ENCODE measurements around the gene RPL22.
"Not testable (repeated sequence)": the region's sequence is repeated elsewhere in the genome, so short reads cannot be mapped to it uniquely, and the experiment has no call there.

RPL22 gene

DNA sequence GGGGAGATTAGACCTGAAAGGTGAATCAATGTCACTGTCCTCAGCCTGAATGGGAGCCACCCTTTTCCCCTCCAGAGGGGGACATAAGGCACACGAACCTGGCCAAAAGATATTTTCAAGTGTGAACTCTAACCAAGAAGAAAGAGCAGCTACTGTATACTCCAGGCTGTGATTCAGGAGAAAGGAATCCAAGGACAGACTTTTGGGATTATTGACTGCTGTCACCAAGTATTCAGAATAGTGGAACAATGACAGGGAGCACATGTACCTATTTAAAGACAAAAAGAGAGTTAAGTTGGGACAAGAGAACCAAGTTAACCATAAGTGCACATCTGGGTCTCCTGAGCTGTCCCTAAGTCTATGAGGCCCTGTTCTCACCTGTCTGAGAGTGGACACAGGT lies 34.0 kb upstream of the RPL22 start:
- DNase-seq, result no peak

DNA sequence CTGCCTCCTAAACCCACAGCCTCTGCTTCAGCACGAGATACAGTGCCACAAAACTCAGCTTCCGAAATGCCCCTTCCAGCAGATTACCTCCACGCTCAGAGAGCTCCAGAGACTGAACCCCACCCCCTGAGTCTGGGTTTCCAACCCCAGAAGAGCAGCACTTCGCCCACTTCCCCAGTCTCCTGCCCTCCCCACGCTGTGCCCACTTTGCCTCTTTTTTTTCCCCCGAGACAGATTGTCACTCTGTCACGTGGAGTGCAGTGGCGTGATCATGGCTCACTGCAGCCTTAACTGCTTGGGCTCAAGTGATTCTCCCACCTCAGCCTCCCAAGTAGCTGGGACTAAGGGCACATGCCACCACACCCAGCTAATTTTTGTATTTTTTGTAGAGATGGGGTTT lies 26.3 kb upstream of the RPL22 start:
- no peak for DNase-seq

DNA sequence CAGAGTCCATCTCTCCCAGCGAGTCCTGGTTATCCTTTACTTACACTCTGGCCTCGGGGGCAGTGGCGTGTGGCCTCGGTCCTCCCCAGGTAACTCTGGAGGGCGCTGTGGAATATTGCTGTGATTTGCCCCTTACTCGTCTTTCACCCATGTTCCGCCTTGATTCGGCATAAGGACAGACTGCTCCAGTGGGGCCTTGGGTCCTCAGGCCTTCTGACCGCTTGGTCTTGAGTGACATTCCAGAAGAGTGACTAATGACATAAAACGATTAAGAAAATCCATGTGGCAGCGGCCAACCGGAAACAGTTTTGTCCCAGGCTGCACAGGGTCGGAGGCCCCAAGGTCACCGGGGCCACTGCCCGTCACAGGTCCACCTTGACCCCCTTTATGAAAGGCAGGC lies 25.3 kb upstream of the RPL22 start:
- no peak for DNase-seq

DNA sequence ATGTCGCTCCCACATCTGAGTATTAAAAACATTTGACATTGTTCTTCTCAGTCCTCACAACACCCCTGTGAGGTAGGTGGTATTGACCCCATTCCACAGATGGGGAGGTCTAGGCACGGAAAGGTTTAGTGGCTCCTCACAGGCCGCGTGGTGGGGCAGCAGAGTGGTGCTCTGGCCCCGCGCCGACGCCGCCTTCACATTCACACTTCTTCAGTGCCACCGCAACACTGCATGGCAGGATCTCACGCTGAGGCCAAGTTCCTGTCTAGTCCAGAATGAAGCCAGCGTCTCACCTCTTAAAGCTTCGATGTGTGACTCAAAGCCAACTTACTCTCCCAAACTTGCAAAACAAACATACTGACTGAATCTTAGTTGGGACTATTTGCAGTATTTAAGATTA lies 24.2 kb upstream of the RPL22 start:
- no peak for DNase-seq

DNA sequence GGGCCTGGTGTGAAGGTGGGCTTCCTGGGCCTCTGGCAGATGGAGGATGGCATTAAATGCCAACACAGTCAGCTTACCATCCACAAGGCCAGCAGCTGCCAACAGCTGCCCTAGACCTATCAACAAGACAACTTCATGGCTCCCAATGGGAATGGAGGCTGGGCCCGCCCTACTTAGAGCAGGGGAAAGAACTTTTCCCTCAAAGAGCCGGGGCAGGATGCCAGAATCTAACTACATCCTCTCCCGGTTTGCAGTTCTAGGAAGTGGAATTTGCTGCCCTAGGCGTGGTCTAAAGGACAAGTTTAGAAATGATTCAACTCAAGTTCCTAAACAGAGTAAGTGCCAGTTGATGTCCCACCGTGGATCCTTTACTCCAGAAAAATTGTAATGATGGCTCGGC lies 23.2 kb upstream of the RPL22 start:
- DNase-seq, result no peak

DNA sequence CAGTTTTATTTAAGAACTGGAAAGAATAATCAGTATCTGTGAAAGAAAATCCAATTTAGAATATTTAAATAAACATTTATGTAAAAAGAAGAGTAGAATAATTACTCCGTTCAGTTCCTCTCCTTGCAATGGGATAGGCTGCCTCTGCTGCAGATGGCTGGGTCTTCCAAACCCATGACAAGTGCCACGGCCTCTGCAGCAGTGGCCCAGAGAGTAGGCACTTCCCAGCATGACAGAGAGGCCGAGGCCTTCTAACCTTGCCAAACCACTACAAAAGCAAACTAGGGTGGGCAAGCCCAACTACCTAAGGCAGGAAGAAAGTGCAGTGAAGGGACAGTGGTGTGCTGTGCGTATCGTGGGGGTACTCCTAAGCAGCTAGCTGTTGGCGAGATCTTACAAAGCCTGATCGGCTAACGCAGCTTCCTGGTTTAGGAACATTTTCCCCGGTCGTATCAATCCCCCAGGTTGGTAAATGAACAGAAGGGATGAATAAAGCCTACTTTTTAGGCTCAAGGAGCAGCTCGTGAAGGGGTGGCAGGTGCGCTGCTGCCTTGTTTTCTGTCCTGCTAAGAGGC lies 21.9 kb upstream of the RPL22 start:
- DNase-seq, result no peak

DNA sequence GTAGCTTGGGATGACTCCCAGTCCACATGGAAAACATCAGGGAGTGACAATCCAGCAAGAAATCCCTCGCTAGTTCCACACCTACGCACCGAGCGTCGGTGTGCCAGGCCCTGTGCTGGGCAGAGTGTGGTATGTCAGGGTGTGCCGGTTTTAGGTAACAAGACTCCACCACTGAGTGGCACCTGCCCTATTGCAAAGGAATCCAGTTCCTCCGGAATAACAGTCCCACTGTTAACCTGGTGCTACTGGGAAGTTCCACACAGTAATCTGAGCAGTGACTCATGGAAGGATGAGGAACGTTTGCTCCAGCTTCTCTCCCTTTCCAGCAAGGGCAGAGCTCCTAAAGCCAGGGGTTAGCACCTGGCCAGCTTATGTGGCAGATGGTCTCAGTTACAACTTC lies 20.8 kb upstream of the RPL22 start:
- DNase-seq, result no peak

DNA sequence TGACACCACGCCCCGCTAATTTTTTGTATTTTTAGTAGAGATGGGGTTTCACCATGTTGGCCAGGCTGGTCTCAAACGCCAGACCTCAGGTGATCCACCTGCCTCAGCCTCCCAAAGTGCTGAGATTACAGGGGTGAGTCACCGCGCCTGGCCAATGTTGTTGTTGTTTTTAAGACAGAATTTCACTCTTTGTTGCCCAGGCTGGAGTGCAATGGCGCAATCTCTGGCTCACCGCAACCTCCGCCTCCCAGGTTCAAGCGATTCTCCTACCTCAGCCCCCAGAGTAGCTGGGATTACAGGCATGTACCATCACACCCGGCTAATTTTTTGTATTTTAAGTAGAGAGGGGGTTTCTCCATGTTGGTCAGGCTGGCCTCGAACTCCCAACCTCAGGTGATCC lies 20.2 kb upstream of the RPL22 start:
- DNase-seq, result not testable (repeated sequence)

DNA sequence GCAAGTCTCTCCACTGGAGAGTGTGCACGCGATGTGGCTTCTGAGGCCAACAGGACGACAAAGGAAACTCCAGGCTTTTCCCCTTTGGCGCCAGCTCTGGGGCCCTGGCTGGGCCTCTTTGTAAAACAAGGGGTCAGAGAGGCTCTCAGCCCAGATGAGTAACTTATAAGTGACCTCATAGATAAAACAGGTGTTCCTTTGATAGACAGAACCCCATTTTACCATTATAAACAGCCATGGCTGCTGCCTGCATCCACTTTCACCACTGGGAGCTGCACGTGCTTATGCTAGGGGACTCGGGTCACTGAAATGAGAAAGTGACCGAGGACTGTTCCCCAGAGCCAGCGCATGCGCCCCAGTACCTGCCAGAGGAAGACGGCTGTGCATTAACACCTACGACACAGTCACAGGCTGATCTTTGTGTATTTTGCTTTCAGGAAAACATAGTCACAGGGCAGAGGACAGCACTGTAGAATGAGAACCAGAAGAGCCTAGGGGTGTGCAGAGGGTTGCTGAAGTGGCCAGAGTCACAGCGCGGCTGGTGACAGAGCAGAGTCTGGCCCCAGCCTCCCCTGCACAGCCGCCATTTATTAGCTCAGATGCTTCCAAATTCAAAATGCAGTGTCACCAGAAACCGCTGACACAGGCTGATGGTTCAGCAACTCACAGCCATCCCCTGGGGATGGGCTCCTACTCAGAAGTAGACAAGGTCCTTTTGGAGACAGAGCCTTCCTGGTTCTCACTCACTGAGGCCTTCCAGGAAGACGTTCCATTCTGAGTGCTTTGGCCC lies 19.2 kb upstream of the RPL22 start:
- DNase-seq, result no peak

DNA sequence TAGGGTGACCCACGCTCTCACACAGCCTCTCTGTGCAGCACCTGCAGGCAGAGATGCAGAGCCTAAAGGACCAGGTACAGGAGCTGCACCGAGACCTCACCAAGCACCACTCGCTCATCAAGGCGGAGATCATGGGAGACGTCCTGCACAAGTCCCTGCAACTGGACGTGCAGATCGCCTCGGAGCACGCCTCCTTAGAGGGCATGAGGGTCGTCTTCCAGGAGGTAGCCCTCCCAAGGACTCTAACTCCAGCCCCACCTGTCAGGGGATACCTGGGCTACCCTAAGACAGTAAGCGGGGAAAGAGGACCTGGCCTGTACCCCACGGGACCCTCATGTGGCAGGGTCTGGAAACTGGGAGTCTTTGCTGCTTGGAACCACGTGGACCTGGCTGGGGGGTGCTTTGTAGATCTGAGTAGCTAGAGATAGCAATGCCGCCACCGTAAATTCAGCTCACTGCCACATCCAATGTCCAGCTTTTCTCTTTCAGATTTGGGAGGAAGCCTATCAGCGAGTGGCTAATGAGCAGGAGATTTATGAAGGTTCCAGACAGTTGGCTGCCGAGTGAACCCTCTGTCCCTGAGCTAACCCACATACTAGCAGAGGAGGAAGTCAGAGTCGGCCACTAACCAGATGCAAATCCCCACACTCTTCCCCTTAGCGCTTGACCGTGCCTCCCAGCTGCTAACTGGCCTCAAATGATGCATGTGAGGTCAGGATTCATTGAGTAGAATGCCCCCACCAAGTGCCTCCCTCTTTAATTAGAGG lies 13.0 kb upstream of the RPL22 start:
- DNase-seq, result no peak

DNA sequence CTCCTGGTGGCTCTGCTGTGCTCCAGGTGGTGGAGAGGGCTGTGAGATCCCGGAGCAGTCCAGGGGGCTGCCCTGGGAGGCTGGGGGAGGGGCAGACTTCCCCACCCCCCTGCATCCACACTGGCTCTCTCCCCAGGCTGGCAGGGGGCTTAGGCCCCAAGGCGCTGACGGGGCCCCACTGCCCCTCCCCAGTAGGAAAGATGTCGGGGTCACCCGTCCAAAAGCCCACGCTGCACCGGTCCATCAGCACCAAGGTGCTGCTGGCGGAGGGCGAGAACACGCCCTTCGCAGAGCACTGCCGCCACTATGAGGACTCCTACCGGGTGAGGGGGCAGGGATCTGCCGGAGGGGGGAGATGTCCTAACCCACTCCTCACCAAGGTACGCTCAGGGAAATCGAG lies 12.3 kb upstream of the RPL22 start:
- no peak for DNase-seq

DNA sequence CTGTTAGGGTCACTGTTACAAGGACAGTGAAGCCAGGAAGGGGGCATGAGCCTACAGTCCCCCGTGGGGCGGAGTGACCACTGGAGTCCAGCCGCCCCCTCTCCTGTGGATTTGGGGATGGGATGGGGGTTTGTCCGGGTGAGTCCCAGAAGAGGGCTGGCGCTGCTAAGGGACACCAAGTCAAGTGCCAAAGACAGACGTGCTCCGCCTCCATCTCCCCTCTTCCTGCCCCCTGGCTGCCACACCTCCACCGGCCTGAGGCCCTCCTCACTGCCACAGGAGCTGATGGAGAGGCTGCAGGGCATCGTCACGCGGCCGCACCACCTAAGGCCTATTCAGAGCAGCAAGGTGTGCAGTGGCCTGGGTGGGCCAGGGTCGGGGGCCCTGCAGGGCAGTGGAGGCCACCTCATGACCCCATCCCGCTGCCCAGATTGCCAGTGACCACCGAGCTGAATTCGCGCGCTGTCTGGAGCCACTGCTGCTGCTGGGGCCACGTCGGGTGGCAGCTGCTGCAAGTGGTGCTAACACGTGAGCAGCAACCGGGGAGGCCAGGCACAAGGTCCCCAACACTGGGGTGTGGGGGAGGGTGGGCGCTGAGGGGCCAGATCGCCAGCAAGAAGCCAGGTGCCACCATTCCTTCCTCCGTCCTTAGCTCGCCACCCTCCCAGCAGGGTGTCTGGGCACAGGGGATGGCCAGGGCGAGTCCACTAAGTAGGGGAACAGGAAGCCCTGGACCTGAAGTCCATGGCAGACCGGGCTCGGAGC lies 11.4 kb upstream of the RPL22 start:
- DNase-seq, result no peak

DNA sequence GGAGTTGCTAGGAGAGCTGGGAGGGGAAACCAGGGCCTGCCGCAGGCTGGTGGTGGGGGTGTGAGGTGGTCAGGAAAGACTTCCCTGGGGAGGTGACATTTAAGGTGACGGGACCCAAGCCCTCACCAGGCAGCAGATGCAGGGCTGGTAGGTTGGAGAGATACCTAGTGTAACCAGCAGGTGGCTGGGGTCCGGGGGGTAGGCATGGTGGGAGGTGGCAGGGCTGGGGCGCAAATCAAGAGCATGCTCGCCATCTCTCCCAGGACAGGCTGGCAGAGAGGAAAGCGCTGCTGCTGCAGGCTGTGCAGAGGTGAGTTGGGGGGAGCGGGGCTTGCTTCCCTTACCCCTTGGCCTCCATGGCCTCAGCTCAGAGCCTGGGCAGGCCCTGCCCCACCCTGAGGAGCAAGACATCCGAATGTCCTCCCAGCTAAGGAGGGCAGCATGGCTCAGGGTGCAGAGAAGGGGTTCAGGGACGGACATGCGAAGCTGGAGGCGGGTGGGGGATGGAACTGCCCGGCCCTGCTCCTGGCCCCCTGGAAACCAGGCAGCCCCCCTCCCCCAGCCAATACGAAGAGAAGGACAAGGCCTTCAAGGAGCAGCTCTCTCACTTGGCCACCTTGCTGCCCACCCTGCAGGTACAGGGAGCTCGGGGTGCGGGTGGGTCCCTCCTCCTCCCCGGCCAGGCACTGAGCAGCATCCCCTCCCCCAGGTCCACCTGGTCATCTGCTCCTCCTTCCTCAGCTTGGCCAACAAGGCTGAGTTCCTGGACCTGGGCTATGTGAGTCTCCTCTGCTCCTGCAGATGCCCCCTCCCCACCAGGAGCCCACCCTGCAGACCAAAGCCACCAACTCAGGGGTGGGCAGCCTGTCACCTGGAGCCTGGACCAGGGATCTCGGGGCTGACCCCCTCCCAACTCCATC lies 10.5 kb upstream of the RPL22 start:
- no peak for DNase-seq

DNA sequence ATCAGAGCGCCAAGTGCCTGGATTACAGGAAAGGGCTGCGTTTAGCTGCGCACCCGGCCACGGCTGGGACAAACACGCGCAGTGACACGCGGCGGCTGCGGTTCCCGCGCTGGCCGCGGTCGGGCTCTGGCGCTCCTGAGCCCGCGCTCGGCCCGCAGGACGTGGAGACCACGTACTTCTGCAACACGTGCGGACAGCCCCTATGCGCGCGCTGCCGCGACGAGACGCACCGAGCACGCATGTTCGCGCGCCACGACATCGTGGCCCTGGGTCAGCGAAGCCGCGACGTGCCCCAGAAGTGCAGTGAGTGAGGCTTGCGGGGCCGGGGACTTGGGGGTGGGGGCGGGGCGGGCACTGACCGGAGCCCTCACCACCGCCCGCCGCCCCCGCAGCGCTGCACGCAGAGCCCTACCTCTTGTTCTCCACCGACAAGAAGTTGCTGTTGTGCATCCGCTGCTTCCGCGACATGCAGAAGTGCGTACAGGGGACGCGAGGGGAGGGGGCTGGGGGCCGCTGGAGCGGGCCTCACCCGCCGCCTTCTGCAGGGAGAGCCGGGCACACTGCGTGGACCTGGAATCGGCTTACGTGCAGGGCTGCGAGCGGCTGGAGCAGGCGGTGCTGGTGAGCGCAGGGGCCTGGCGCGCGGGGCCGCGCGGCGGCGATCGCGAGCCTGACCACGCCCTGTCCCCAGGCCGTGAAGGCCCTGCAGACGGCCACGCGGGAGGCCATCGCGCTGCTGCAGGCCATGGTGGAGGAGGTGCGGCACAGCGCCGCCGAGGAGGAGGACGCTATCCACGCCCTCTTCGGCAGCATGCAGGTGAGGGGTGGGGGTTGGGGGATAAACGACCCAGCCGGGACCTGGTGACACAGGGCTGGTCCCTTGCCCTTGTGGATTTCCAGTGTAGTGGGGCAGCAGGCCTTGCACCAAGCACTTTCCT lies 9.6 kb upstream of the RPL22 start:
- DNase-seq, result no peak

DNA sequence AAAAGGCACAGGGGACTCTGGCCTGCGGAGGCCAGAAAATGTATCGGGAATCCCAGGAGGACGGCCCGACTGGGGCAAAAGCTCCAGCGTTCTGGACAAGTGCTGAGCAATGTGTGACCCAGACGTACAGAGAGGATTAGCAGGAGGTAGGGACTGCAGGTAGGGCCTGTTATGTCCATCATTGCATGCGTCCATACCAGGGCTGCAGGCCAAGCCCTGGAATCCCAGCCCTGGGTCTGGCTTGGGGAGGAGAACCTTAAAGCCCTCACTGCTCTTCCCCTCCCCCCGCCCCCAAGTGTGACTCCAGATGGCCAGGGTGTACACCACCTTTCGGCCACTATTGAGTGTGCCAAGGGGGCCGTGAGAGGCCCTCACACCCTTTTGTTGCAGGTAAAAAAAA lies 8.5 kb upstream of the RPL22 start:
- DNase-seq, result no peak

DNA sequence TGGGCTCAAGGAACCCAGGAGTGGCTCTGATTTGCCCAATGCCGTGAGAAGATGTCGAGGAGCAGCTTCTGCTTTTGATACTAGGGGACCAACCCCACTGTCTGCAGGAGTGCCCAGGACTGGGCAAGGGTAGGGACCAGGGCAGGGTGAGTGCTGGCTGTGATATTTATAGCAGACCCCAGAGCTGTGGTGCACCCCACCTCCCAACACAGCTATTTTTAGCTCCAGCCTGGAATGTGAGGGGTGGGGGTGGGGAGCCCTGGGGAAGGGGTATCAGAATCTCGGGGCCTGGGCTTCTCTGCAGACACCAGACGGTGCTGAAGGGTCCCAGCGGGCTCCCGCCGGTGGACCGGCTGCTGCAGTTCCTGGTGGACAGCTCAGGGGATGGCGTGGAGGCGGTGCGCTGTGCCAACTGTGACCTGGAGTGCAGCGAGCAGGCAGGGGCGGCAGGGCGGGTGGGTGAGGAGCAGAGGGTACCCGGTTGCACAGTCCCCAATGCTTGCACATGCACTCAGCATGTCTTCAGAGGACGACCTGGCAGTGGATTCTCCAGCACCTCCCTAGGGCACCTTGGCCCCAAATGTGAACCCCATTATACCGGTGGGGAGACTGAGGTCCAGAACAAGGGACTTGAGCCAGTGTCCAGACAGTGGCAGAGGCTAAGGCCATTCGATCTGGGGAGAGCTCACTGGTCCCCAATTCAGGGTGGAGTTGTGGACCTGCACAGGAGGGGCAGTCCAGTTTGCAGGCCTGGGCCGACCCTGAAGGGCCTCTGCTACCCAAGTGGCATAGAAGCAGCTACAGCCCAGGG lies 7.9 kb upstream of the RPL22 start:
- DNase-seq, result no peak

DNA sequence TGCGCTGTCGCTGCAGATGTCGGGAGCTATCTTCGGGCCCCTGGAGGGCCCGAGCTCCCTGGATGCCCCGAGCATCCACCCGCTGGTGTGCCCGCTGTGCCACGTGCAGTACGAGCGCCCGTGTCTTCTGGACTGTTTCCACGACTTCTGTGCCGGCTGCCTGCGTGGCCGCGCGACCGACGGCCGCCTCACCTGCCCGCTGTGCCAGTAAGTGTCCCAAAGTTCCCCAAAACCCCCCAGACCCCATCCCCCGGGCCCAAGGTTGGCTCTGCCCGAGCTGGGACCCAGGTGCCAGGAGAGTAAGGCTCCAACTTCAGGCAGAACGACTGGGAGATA lies 7.1 kb upstream of the RPL22 start:
- no peak for DNase-seq

DNA sequence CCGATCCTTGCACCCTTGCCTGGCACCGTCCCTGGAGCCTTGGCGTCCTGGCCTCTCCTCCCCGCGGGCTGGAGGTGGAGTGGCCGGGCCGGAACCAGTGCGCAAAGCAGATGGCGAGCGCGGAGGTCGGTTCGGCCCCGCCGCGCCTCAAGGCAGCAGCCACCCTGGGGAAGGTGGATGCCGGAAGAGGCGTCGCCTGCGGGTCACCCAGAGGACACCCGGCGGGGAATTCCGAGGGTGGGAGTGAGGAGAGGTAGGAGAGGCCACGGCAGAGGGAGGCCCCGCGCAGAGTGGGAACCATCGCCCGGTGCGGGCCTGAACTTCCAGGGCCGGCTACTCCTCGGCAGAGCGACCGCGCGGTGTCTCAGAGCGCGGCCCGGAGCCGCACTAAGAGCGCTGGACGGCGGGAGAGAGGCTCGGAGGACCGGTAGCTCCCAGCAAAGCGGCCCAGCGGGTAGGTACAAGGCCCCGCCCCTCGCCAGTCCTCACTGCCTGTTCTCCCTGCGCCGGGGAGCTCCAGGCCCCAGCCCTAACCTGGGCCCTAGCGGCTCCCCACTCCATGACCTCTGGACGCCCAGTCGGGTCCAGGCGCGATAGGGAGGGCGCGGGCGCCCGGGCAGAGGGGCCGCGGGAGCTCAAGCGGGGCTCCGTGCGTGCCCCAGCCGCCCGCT lies 6.6 kb upstream of the RPL22 start, which contains the start of gene RNF207:
Gene RNF207 (plus strand): TSS at position 271 of the 671 bp plus-strand sequence. CDS start 417 bp downstream, outside the sequence.
- DNase-seq, result no peak

DNA sequence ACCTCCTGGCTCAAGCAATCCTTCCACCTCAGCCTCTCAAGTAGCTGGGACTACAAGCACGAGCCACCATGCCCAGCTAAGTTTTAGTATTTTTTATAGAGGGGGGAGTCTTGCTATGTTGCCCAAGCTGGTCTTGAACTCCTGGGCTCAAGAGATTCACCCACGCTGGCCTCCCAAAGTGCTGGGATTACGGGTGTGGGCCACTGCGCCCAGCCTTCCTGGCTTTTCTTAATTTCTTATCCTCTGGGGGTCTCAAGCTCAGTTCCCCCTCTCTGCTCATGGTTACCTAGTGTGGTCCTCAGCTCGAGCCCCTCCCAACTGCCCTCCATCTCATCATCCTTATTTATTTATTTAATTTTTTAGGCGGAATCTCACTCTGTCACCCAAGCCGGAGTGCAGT lies 2.9 kb upstream of the RPL22 start:
- DNase-seq, result no peak

Measured in activated gamma-delta T cell (primary cell).